ENCODE measurements around the gene PRDM8. TPM values are rescaled to one million over a fixed set of nuclear protein-coding genes. Genes with fewer than 3 reads are reported as not detected.
"Not testable (repeated sequence)": the region's sequence is repeated elsewhere in the genome, so short reads cannot be mapped to it uniquely, and the experiment has no call there.

Gene PRDM8
- total RNA-seq, 1 donor from 2014 or later, result 0.40 TPM

DNA sequence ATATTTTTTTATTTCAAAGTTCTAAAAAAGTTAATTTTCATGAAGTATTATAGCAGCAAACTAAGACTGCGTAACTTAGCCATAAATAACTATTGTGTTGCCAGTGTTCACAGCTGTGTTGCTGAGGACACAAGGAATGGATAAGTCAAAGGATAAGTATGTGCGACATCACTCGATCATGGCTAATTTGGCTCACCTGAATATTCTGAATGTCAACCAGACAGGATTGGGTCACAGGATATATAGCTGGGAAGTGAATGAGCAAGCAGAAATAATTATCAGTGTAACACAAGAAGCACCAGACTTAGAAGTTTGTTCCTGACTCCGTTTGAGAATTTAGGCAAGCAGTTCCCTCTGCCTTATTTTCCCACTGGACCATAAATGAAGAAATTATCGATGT is 33.9 kb downstream of the PRDM8 start:
- ATAC-seq, result no peak

DNA sequence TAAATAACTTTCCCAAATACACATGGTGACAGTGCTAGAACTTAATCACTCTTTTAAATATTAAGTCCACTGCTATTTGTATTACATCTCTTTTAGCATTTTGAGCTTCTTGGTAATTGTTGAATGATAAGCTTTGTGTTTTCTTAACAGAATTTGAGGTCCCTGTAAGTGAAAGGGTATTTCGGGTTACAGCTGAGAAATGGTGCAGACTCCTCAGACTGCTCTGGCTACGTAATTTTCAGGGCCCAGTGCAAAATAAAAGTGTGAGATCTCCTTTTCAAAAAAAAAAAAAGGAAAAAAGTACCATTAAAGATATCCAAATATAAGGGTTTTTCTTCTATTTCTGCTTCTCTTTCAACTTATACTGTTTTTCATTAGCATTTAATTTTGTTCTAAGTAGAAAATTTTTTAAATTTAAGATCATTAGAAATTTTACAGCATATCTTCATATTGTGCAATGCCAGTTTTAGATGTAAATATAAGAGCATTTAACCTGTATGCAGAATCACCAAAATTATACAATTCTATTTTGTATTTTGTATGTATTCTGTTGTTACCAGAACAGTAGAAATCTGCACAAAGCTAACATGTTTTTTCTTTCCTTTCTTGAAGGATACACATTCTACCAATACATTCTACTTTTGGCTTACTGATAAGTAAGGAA is 35.5 kb downstream of the PRDM8 start:
- no peak for ATAC-seq

DNA sequence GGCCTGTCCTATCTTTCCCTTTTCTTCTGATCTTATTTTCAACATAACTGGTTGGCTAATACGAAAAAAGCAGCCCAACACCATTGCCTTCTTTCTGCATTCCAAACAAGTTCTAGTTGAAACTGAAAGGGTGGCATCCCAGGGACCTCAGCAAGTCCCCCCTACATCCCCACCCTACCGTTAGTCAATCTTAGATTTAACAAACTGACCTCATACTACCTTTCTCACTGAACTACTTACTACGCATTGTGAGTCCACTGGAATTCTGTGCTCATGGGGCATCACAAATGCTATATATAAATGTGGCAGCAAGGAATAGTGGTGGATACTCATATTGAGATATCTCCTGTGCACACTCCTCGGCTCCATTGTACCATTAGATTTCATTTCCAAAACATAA is 36.1 kb downstream of the PRDM8 start:
- ATAC-seq, result no peak

DNA sequence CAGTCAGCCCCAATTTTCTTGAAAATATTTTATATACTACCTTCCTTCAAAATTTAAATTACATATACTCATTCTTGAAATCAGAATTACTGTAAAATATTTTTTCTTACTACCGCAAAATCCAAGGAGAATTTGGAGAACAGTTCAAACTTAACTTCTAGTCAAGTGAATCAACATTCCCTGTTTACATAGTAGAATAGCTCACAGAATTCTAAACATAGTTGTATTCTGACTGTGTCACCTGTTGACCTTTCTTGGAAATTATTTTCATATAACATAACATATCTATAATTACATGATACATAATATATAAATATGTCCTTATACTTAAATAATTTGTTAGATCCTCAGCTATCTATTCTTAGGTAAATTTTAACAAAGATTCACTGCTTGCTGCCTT is 38.1 kb downstream of the PRDM8 start:
- no peak for ATAC-seq

GRCh38 chr4:80237992-80238391 is 40.7 kb downstream of the PRDM8 start:
- ATAC-seq, result no peak

DNA sequence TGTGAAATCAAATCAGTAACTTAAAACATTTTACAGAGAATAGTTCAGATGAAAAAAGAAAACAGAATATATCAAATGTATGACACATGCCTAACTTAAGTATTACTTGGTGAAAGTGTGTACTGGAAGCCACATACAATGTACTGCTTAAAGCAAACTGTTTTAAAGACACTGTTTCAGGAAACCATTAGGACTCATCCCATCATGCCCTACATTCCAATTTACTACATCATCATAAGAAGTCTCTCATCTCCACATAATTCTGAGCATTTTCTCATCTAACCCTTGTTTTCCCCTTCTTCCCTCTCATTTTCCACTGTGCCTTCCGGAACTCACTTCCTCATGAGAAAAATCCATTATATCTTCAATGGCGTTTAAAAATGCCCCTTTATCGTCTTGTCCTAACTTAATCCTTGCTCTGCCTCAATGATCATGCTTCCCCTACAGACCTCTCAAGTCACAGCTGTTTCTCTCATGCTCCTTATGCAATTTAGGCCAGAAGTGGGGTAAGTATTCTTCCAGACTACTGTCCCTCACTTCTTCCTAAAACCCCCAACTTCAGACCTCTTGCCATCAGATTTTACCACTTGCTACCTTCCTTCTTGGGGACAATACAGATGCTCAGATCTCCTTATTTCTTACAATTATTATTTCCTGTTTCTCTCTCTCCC is 42.3 kb downstream of the PRDM8 start:
- no peak for ATAC-seq

DNA sequence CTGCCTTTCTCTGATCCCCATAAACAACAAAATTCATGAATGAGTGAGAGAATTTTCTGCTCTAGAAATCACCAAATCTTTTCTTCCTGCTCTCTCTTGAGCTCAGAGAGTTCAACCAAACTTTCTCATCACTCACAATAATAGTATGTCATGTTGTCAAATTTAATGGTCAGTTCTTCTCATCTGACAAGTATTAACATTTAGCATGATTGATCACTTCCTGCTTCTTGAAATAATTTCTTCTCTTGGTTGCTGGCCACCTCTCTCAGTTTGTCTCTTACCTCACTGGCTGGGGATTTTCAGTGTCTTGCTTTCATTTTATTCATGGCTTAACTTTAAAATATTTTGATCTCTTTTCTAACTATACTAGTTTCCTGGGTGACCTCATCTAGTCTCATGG is 43.7 kb downstream of the PRDM8 start:
- no peak for ATAC-seq

DNA sequence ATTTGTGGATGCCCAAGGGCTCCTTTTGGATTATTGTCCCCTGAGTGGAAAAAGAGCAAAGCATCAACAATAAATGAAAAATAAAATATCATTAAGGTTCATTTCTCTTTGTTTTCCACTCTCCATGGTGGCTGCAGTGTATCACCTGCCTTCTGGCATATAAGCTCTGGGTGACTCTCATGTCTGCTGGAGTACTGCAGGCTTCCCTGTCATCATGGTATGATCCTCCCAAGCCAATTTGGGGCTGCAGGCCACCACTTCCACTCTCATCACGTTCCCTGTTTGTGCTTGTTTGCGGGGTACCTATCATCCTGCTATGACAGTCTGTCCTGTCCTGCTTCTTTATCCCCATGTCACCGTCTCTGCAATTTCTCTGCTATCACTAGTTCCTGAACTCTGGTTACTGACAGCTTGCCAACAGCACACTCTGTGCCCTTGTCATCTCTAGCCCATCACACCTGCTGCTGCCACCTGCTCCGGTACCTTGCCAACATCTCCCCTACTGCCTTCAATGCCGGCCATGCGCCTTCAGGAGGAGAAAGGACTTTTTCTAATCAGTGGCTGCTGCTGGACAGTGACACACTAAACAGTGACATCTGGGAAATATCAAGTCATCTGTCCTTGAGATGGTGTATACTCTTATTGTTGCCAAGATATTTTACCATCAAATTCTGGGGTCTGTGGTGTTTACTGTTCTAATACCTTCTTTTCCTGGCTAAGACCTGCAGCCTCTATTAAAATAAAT is 46.1 kb downstream of the PRDM8 start:
- ATAC-seq, result no peak

DNA sequence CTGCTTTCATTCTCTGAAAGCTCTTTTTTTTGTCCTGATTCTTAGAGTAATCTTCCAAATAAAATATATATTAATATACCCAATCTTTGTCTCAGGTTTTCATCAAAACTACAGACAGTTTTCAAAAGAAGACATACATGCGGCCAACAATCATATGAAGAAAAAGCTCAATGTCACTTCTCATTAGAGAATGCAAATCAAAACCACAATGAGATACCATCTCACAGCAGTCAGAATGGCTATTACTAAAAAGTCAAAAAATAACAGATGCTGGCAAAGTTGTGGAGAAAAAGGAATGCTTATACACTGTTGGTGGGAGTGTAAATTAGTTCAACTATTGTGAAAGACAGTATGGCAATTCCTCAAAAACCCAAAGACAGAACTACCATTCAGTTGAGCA is 50.2 kb downstream of the PRDM8 start:
- not testable (repeated sequence) for ATAC-seq

- ATAC-seq, result no peak
Measured at GRCh38 chr4:80249144-80249543, 51.8 kb downstream of the PRDM8 start.

GRCh38 chr4:80252427-80252826 is 55.1 kb downstream of the PRDM8 start:
- no peak for ATAC-seq

DNA sequence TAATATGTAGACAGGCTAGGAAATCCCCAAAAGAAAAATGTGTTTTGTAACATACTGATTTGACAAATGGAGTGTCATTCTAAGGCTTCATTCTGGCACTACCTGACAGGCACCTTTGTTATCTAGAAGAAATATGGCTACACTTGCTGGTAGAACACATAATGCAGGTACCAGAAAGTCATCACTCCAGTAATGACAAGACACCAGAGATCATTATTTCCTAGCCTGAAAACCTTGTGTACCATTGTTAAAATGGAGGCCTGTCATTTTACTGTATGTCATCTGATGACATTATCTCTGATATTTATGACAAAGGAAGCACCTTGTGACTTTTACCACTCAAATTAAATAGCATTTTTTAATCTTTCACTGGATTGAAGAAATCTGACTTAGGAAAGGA is 55.6 kb downstream of the PRDM8 start:
- ATAC-seq, result no peak

GRCh38 chr4:80253510-80253909 is 56.2 kb downstream of the PRDM8 start:
- no peak for ATAC-seq

Other genes starting within 250 kb of the PRDM8 start
- gene ANTXR2, start 124.3 kb upstream of the PRDM8 start, total RNA-seq, result 1.8 TPM
- not detected for gene FGF5, start 69.2 kb downstream of the PRDM8 start, total RNA-seq
- gene CFAP299, start 138.2 kb downstream of the PRDM8 start, total RNA-seq, result not detected